GM19025 (cell line): ENCODE data around the gene REEP6.
A peak's percentile ranks its signal among the peaks of the same experiment; 100 is the strongest.
"Not testable (repeated sequence)": the region's sequence is repeated elsewhere in the genome, so short reads cannot be mapped to it uniquely, and the experiment has no call there.

ENCODE experiments used
- ATAC-seq: cut with Tn5 transposase; IDR thresholded peaks from one replicate; pipeline ENCODE4 v1.9.1; 2021; ENCODE audit warnings: mild to moderate bottlenecking, low read depth, moderate library complexity; ENCODE audit not compliant: unreplicated experiment

Gene REEP6

GRCh38 chr19:1488282-1488601 lies 2.7 kb upstream of the REEP6 start:
- no peak for ATAC-seq

- no peak for ATAC-seq
Measured at GRCh38 chr19:1489463-1490310, 1.3 kb upstream of the REEP6 start.

- ATAC-seq = peak; percentile 82
Measured at GRCh38 chr19:1490311-1491113, 469 bp upstream of the REEP6 start, which contains the start of gene PCSK4. Gene PCSK4, minus strand, starts transcription at chr19:1490350. Its CDS starts 4 bp downstream, at chr19:1490346.

- no peak for ATAC-seq
Measured at GRCh38 chr19:1491849-1492170, 829 bp downstream of the REEP6 start.

GRCh38 chr19:1492474-1493006 lies 1.6 kb downstream of the REEP6 start:
- no peak for ATAC-seq

- no peak for ATAC-seq
Measured at GRCh38 chr19:1494115-1494815, 3.3 kb downstream of the REEP6 start.

GRCh38 chr19:1495051-1495798 lies 4.2 kb downstream of the REEP6 start:
- ATAC-seq = no peak

- no peak for ATAC-seq
Measured at GRCh38 chr19:1495799-1496713, 5.1 kb downstream of the REEP6 start.

GRCh38 chr19:1496714-1497577 lies 6.0 kb downstream of the REEP6 start:
- no peak for ATAC-seq

GRCh38 chr19:1497578-1498235 lies 6.7 kb downstream of the REEP6 start:
- no peak for ATAC-seq

- not testable (repeated sequence) for ATAC-seq
Measured at GRCh38 chr19:1499231-1499630, 8.2 kb downstream of the REEP6 start.

- no peak for ATAC-seq
Measured at GRCh38 chr19:1501200-1501595, 10.2 kb downstream of the REEP6 start.

- ATAC-seq = no peak
Measured at GRCh38 chr19:1502433-1503088, 11.6 kb downstream of the REEP6 start.

- no peak for ATAC-seq
Measured at GRCh38 chr19:1503089-1503924, 12.3 kb downstream of the REEP6 start.

GRCh38 chr19:1503925-1504773 lies 13.2 kb downstream of the REEP6 start:
- no peak for ATAC-seq

- ATAC-seq = no peak
Measured at GRCh38 chr19:1505012-1505411, 14.0 kb downstream of the REEP6 start.
